Measurements from ENCODE around the gene CCL27.

CCL27 gene

GRCh38 chr9:34684145-34684544 lies 21.7 kb upstream of the CCL27 start:
- DNase-seq, result no peak

DNA sequence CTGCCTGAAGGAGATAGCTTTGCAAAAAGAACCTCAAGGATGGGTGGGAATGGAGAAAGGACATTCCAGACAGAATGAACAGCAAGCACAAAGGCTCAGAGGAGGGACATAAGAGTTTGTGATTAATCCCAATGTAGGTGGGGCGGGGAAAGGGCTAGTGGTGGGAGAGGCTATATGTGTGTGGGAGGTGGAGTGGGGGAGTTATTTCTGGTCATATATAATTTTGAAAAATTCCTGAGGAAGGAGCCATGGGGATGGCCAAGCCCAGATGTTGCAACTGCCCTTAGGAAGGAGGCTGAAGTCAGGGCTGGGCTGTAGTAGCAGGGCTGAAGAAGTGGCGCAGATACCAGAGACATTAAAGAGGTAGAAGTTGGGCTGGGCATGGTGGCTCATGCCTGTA lies 13.4 kb upstream of the CCL27 start:
- DNase-seq, result no peak

DNA sequence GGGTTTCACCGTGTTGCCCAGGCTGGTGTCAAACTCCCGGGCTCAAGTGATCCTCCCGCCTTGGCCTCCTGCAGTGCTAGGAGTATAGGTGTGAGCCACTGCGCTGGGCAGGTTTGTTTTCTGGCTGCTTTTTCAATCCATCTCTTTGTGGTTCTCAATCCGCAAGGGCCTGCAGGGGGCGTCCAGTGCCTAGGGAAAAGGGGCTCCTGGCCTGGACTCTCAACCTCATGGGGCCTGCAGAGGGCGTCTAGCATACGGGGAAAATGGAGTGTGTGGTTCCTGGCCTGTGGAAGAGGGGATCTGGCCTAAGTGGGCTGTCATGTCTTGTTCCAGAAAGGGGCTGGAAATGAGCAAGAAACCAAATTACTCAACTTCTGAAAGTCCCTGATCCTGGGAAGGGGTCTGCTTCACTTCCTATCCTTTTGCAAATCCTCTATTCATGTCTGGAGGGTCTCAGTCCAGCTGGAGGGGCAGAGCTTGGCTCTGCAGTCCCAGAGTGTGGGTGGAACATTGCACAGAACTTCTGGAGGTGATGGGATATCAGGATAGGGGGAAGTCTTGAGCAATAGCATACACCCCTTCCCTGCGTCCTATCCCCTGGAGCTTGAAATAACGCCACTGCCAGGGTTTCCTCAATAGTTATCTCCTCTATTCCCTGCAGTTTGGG lies 12.7 kb upstream of the CCL27 start:
- peak; percentile 92 for DNase-seq

- no peak for DNase-seq
These were observed 12.0 kb upstream of the CCL27 start for GRCh38 chr9:34674440-34674839.

GRCh38 chr9:34671307-34671706 lies 8.8 kb upstream of the CCL27 start:
- peak; percentile 12 for DNase-seq

DNA sequence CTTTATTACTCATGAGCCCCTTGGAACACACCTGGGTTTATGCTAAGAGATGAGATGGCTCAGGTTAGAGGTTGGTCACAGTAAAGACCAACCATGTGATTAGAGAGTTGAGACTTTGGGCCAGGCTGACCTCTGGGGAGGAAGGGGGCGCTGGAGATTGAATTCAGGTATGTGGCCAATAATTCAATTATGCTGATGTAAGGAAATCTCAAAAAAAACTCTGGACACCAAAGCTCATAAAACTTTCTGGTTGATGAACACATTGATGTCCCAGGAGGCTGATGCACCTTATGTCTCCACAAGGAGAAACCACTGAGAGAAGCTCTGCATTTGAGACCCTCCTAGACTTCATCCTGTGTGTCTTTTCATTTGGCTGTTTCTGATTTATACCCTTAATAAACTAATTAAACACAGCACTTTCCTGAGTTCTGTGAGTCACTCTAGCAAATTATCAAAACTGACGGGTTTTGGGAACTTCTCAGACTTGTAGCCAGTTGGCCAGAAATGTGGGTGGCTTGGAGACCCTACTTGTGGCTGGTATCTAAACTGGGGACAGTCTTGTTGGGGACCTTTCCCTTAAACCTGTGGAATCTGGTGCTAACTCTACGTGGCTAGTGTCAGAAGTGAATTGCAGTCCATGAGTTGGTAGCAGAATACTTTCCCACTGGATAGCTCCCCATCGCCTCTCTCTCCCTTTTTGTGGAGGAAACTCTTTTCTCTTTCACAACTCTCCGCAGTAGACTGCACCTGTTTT lies 7.5 kb upstream of the CCL27 start:
- no peak for DNase-seq

DNA sequence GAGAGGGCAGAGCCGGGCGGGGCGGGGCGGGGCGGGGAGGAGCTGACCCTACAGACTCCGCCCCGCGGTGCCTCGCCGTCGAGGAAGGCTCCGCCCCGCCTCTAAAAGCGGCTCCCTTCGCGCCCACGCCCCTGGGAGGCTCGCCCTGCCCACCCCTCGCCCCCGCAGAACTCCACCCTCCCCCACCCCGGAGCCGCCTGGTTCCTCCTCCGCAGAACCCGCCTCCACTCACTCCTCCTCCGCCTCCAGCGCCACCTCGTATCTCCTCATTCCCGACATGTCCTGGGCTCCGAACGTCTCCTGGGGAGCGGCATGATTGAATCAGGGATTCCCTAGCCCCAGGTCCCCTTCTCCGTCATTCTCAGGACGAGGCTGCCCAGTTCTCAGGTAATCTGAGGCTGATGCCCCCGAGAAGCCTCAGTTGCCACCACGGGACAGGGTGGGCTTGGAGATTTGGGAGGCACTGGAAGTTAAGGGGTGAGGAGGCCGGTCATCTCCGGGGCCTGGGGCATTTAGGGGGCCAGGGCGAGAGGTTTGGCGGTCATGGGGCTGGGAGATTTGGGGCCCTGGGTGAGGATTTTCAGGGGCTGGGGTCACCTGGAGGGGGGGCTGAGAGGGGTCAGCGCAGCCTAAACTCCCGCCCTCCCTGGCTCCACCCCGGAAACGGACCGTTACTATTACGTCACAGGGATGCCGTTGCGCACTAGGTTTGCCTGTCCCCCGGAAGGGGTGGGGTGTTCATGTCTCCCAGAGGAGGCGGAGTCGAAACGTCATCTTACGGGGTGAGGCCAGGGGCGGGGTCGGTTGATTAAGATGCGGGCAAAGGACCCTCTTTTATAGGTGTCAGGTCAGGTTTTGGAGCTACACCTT lies 3.2 kb upstream of the CCL27 start:
- DNase-seq, result peak; percentile 96

- DNase-seq, result no peak
These were observed 2.6 kb upstream of the CCL27 start for GRCh38 chr9:34665067-34665380.

- DNase-seq, result peak; percentile 86
These were observed 2.0 kb upstream of the CCL27 start for GRCh38 chr9:34664281-34665066.

DNA sequence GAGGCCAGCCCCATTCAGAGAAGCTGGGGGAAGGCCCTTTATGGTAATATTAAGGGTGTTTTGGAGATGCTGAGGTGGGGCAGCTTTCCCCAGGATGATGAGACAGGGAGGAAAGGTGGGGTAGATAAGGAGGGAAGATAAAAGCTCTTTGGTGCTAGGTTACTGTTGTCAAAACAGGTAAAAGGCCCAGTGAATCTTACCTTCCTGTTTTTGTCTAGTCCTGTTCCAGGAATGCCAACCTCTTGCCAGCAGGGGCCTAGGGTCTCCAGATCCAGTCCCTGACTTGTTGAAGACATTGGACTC lies 797 bp upstream of the CCL27 start:
- DNase-seq, result no peak

DNA sequence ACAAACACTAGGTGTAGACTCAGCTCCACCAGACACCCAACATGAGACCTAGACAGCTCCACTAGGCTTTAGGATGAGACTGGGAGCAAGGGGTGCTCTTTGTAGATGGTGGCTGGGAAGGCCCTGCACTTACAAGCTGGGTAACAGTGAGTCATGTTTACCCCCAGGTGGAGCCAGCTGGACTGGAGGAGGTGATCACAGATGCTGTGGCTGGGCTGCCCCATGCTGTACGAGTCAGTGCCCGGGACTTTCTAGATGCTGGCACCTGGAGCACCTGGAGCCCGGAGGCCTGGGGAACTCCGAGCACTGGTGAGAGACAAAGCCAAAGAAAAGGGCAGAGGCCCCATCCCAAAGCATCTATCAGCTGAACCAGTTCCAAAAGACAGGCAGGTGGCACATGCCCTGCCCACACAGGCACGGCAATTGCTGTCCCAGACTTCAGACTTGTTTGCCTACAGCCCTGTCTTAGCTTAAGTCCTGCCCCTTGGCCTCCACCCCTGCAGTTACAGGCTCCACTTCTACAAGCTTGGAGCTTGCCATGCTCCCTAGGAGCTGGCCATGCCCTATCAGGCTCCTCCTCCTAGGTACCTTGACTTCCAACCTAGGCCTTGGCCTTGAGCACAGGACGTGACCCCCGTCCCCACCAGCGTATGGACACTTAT lies 2.7 kb downstream of the CCL27 start:
- no peak for DNase-seq

GRCh38 chr9:34658461-34658860 lies 4.0 kb downstream of the CCL27 start:
- no peak for DNase-seq

DNA sequence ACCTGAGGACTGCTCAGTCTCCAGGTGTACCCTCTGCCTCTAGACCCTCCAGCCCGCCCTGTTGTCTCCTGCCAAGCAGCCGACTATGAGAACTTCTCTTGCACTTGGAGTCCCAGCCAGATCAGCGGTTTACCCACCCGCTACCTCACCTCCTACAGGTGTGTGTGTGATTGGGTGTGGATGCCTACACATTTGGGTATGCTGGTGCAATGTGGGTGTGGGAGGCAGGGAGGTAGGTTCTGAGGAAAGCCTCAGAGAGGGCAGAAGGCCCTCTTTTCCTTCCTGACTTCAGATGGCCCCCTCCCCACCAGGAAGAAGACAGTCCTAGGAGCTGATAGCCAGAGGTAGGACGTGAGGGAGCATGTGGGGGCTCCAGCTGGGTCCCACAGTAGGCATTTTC lies 5.5 kb downstream of the CCL27 start:
- DNase-seq, result no peak

DNA sequence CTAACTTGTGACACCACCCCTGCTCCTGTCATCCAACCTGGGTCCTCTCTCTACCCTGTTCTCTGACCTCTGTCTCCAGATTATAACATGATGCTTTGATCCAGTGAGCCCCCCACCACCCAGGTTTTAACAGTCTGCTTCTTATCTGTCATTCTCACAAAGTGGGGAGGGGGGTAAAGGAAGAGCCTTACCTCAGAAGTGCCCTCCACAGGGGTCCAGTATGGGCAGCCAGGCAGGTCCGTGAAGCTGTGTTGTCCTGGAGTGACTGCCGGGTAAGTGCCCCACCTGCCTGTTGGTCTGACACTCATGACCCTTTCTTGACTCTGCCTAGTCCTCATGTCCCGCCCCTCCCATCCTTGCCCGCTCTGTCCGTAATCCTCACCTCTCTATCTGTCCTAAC lies 7.1 kb downstream of the CCL27 start:
- no peak for DNase-seq

DNA sequence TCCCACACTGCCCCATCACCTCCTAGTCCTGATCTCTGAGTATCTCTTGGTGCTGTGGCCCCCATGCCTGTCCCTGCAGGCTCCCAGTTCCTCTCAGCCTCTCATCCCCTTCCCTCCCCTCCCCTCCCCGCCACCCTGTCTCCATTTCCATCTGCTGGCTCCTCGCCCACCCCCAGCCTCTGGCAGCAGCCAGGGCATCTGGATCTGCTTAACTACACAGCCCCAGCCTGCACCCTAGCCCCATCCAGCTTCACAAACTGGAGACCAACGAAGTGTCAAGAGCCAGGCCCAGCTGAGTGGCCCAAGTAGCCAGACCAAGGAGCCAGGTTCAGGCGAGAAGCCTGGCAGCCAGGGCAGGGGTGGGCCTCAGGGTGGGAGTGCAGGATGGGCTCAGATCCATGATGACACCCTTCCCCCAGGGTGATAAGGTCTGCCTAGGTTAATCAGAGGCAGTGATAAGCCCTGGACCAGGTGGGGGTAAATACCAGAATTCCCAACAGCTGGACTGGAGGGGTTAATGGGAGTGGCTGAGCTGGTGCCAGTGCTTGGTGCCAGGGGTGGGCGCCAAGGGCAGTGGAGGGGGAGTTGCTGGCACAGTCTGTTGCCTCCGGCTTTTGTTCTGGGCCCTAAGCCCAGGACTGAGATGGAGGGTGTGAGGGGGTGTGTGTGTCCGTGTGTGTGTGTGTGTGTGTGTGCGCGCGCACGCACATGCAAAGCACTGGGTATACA lies 8.0 kb downstream of the CCL27 start:
- peak; percentile 90 for DNase-seq

GRCh38 chr9:34653151-34654072 lies 9.0 kb downstream of the CCL27 start:
- peak; percentile 88 for DNase-seq

DNA sequence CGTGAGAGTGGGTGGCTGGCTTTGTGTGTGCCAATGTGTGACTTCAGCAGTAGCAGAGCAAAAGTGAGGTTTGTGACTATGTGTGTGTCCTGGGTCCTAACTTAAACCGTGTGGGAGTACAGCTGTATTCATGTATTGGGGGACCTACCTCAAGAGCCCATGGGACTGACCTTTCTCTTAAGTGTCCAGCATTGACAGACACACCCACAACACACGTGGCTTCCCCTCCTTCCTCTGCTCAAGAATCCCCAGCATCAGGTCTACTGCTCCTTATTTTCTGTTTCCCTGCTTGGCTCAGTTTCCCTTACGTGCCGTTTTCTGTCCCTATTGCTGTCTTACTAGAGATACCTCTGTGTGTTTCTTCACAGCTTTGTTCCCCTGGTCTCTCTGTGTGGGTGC lies 9.9 kb downstream of the CCL27 start:
- DNase-seq, result no peak

DNA sequence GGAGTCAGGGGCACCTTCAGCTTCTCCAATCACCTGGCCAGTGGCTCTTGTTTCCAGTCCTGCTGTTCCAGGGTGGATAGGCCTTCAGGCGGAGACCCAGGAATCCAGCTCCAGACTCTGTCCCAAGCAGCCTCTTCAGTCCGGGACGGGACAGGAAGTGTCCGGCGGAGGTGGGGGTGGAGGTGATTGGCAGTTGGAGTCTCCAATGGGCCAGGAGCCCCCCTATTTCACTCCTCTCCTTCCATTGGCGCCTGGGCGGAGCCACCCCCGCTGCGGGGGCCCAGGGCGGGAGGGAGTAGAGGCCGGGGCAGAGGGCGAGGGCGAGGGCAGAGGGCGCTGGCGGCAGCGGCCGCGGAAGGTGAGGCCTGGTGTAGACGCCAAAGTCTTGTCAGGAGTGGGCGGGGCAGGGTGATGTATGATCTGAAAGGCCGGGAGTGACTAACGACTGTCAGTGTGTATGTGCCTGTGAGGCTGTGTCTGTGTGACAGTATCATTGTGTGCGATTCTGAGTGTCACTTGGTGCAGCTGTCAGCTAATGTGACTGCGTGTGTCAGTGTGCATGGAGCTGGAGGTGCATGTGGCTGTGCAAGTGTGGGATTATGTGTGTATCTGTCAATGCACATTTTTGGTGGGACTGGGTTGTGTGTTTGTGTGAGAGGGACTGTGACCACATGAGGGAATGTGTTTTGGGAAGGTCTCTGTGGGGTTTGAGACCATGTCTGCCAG lies 10.4 kb downstream of the CCL27 start, which contains the start of gene IL11RA:
Gene IL11RA (plus strand): TSS at position 310 of the 726 bp plus-strand sequence. CDS start 3,033 bp downstream, outside the sequence.
- DNase-seq, result peak; percentile 65

GRCh38 chr9:34651321-34651720 lies 11.1 kb downstream of the CCL27 start:
- DNase-seq, result no peak

- no peak for DNase-seq
These were observed 11.6 kb downstream of the CCL27 start for GRCh38 chr9:34650816-34651215.

Measured in NCI-H82 (cell line).